GM12878 (cell line): ENCODE results near the gene OR12D1. TPM values are rescaled to one million over a fixed set of nuclear protein-coding genes. Genes with fewer than 3 reads are reported as not detected.

ENCODE experiments used
- ATAC-seq: fragments of 200-7000 bp; cut with Tn5 transposase; 3 replicates; pipeline ENCODE4 v1.9.1; 2020; ENCODE audit warnings: mild to moderate bottlenecking, moderate library complexity
- BruUV-seq: library from RNA; stranded (reverse); fragments of 400-500 nt; replicated peaks from 2 replicates; lab custom pipeline; 2021; lab: Mats Ljungman, UMichigan
- CTCF ChIA-PET: fragments of 300-600 bp; sonication (Branson Sonifier 250); formaldehyde crosslinking; extraction: SDS; loops from one replicate; lab custom pipeline; 2021; ENCODE audit warnings: inconsistent platforms; lab: Yijun Ruan, JAX
- POLR2A ChIA-PET: fragments of 350-600 bp; formaldehyde crosslinking; extraction: SDS; loops from one replicate; lab custom pipeline; 2021; ENCODE audit warnings: inconsistent platforms; lab: Charles Lee
- RAD21 ChIA-PET: fragments of 300-600 bp; sonication (Branson Sonifier 250); formaldehyde crosslinking; loops from one replicate; lab custom pipeline; 2023; ENCODE audit warnings: antibody characterized with exemption; ENCODE audit not compliant: unreplicated experiment; lab: Charles Lee
- SMC1A ChIA-PET: fragments of 300-600 bp; sonication (Branson Sonifier 250); formaldehyde crosslinking; loops from one replicate; lab custom pipeline; 2023; ENCODE audit not compliant: unreplicated experiment, uncharacterized antibody; lab: Charles Lee
- DNase-seq: peaks from one replicate; pipeline ENCODE4 v3.0.0-alpha.2; 2011; ENCODE audit warnings: low read depth, low spot score
- FAIRE-seq: peaks from 3 replicates; lab custom pipeline; 2011; peaks lifted over from hg19 to GRCh38; lab: Jason Lieb, UNC
- H2AFZ ChIP-seq: 2 replicates; pipeline ENCODE4 v1.6.0; 2011; ENCODE audit warnings: low read depth, low read length, control low read depth; ENCODE audit not compliant: control insufficient read depth
- H3K27ac ChIP-seq: 2 replicates; pipeline ENCODE4 v1.5.1; 2011; ENCODE audit warnings: control low read depth; ENCODE audit not compliant: control insufficient read depth, insufficient read depth
- H3K27me3 ChIP-seq, 2 experiments: replicated peaks in 1 of 2; 2 replicates each; pipeline versions ENCODE4 v1.6.0 to v1.6.1; 2011; ENCODE audit warnings: low read length in 1 of 2; ENCODE audit not compliant: control insufficient read depth in 2 of 2, insufficient read depth in 2 of 2
- H3K36me3 ChIP-seq, 2 experiments: 2 replicates each; pipeline ENCODE4 v1.5.1; 2011; ENCODE audit warnings: low read length in 1 of 2; ENCODE audit not compliant: control insufficient read depth in 2 of 2, insufficient read depth in 2 of 2
- H3K4me1 ChIP-seq: 2 replicates; pipeline ENCODE4 v1.6.1; 2011; ENCODE audit warnings: mild to moderate bottlenecking, low read length, moderate library complexity, mixed read lengths; ENCODE audit not compliant: control insufficient read depth, insufficient read depth
- H3K4me2 ChIP-seq: 2 replicates; pipeline ENCODE4 v1.6.0; 2011; ENCODE audit warnings: control low read depth; ENCODE audit not compliant: control insufficient read depth, insufficient read depth
- H3K4me3 ChIP-seq: fragments of 200-600 bp; sonication (generic); 2 replicates; pipeline ENCODE4 v1.5.1; 2016
- H3K79me2 ChIP-seq: 2 replicates; pipeline ENCODE4 v1.6.0; 2011; ENCODE audit warnings: low read length; ENCODE audit not compliant: control insufficient read depth, insufficient read depth
- H3K9ac ChIP-seq: 2 replicates; pipeline ENCODE4 v1.8.0; 2011; ENCODE audit warnings: low read length, control low read depth, mixed read lengths; ENCODE audit not compliant: control insufficient read depth, insufficient read depth
- H3K9me3 ChIP-seq: replicated peaks from 3 replicates; pipeline ENCODE4 v1.5.1; 2011; ENCODE audit warnings: mild to moderate bottlenecking, low read length; ENCODE audit not compliant: control insufficient read depth, insufficient read depth
- H4K20me1 ChIP-seq: 2 replicates; pipeline ENCODE4 v1.6.0; 2011; ENCODE audit not compliant: control insufficient read depth, insufficient read depth
- CBX3 ChIP-seq: fragments of 200-600 bp; sonication (generic); IDR thresholded peaks from 2 replicates; pipeline ENCODE4 v1.6.1; 2016; ENCODE audit warnings: low read depth, borderline replicate concordance
- CHD4 ChIP-seq: fragments of 200-600 bp; sonication (generic); IDR thresholded peaks from 2 replicates; pipeline ENCODE4 v1.6.1; 2016; ENCODE audit warnings: mild to moderate bottlenecking
- GATAD2B ChIP-seq: fragments of 450-650 bp; conservative IDR thresholded peaks from 2 replicates; pipeline ENCODE4 v1.6.1; 2017; ENCODE audit warnings: low read depth, mild to moderate bottlenecking, moderate library complexity
- NR2C2 ChIP-seq: IDR thresholded peaks from 2 replicates; pipeline ENCODE4 v1.6.1; 2011; ENCODE audit warnings: borderline replicate concordance, low read depth; ENCODE audit not compliant: control insufficient read depth, insufficient read length
- RAD21 ChIP-seq: IDR thresholded peaks from 2 replicates; pipeline ENCODE4 v1.6.1; 2011; ENCODE audit warnings: mild to moderate bottlenecking, low read depth, low read length, moderate library complexity; ENCODE audit not compliant: insufficient read depth
- RCOR1 ChIP-seq: conservative IDR thresholded peaks from 2 replicates; pipeline ENCODE4 v1.6.1; 2012; ENCODE audit warnings: low read depth, low read length, improper control_type of control experiment
- SIN3A ChIP-seq: IDR thresholded peaks from 2 replicates; pipeline ENCODE4 v1.6.1; 2012; ENCODE audit warnings: low read depth, low read length, improper control_type of control experiment
- SIX5 ChIP-seq: IDR thresholded peaks from 2 replicates; pipeline ENCODE4 v1.6.1; 2011; ENCODE audit warnings: mild to moderate bottlenecking, low read depth, low read length, moderate library complexity; ENCODE audit not compliant: severe bottlenecking
- SP1 ChIP-seq: IDR thresholded peaks from one replicate; pipeline ENCODE4 v1.6.1; 2011; ENCODE audit warnings: low read depth, low read length
- STAT1 ChIP-seq: fragments of 450-650 bp; conservative IDR thresholded peaks from 2 replicates; pipeline ENCODE4 v1.6.1; 2014; ENCODE audit warnings: antibody characterized with exemption, mild to moderate bottlenecking
- WGBS: methylation state at CpG from one replicate; pipeline ENCODE4 v1.1.6; 2016; ENCODE audit warnings: low lambda C conversion rate; ENCODE audit not compliant: insufficient replicate concordance, insufficient coverage; ENCODE audit errors: missing lambda C conversion rate; 5-methylcytosine and 5-hydroxymethylcytosine counted together
- in situ Hi-C: fragments of 300-500 bp; cut with MboI; formaldehyde crosslinking; loops from 9 replicates; pipeline ENCODE4 v1.14.3; 2018; ENCODE audit warnings: mixed read lengths
- intact Hi-C: fragments of 100-400 bp; cut with micrococcal nuclease; formaldehyde crosslinking; loops from one replicate; pipeline ENCODE4 v1.14.2; 2022; ENCODE audit not compliant: unreplicated experiment
- polyA plus RNA-seq, 11 experiments: library from polyadenylated mRNA; depleted of rRNA in 4 of 11; unstranded in 6 of 11; stranded (reverse) in 5 of 11; fragments of >200 nt; fragmentation: Nextera tagmentation in 4 of 11; fragmentation: Illumina TruSeq in 1 of 11; extraction: Ambion mirVana in 4 of 11; extraction: Trizol in 1 of 11; gene quantifications; 1 replicate in 1 of 11; 2 replicates in 10 of 11; pipeline versions ENCODE4 v1.2.1 to v1.2.3, GENCODE V29; 2011 to 2016; ENCODE audit warnings: inconsistent platforms in 2 of 11, missing spikeins in 2 of 11, low read depth in 1 of 11
- total RNA-seq, 4 experiments: library from RNA; depleted of rRNA in 3 of 4; stranded (reverse); fragments of >200 nt in 3 of 4; fragmentation: Illumina TruSeq in 1 of 4; extraction: Trizol in 1 of 4; gene quantifications; 2 replicates each; pipeline versions ENCODE4 v1.2.1 to v1.2.3, GENCODE V29; 2013 to 2021
- TF ChIP-seq, protein P1 (sequence below): fragments of 450-650 bp; IDR thresholded peaks from 2 replicates; pipeline ENCODE4 v1.6.1; 2017; ENCODE audit warnings: mild to moderate bottlenecking, moderate library complexity
- TF ChIP-seq, protein P2 (sequence below): IDR thresholded peaks from 2 replicates; pipeline ENCODE4 v1.6.1; 2012; ENCODE audit warnings: mild to moderate bottlenecking, low read depth, low read length
- TF ChIP-seq, protein P3 (sequence below): fragments of 450-650 bp; IDR thresholded peaks from 2 replicates; pipeline ENCODE4 v1.6.1; 2016; ENCODE audit warnings: mild to moderate bottlenecking

OR12D1 gene
- total and polyA plus RNA-seq, 10 of the 15 experiments (the other 5 are each of a cell fraction or from before 2014, with no cell fraction given) = not detected

DNA sequence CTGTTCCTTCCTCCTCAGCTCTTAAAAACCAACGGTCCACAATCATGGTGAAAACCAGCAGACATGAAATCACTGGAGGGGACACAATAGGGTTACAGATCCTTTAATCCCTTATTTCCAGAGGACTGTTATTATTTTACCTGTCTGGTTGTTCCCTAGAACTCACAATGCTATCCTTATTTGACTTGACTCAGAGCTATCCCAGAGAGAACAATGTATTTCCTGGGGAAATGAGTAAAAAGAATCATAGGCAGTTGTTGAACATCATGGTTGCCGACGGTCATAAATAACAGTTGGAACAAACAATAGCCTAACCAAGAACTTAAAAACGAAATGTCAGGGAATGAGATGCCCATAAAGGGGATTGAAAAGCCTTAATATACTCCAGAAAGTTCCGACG, 51.5 kb downstream of the OR12D1 start:
- RAD21 ChIA-PET = no interaction called here
- no peak overlapping the region for H2AFZ ChIP-seq
- no peaks in the 10 kb centered on the region for H3K9me3 ChIP-seq
- ATAC-seq = no peak
- FAIRE-seq = no peak
- SMC1A ChIA-PET = interaction anchor here (0.7 to 1.4 kb wide), 2 partner anchors 10 to 15 kb away, joined by 3 to 5 read pairs; no protein-coding TSS in a partner anchor
- no peaks in the 10 kb centered on the region for H3K4me1 ChIP-seq
- no peaks in the 10 kb centered on the region for H3K36me3 ChIP-seq
- intact Hi-C loops (no loop called here), in situ Hi-C loops (no loop called here)
- BruUV-seq = no TSS peak
- H3K9ac ChIP-seq = no peak overlapping the region
- DNase-seq = no peak
- CTCF ChIA-PET = no interaction called here
- no peak overlapping the region for H3K27ac ChIP-seq
- no peak overlapping the region for H3K4me2 ChIP-seq
- no peak for TF ChIP-seq SIN3A
- no peak for TF ChIP-seq NR2C2
- TF ChIP-seq, protein P1, sequence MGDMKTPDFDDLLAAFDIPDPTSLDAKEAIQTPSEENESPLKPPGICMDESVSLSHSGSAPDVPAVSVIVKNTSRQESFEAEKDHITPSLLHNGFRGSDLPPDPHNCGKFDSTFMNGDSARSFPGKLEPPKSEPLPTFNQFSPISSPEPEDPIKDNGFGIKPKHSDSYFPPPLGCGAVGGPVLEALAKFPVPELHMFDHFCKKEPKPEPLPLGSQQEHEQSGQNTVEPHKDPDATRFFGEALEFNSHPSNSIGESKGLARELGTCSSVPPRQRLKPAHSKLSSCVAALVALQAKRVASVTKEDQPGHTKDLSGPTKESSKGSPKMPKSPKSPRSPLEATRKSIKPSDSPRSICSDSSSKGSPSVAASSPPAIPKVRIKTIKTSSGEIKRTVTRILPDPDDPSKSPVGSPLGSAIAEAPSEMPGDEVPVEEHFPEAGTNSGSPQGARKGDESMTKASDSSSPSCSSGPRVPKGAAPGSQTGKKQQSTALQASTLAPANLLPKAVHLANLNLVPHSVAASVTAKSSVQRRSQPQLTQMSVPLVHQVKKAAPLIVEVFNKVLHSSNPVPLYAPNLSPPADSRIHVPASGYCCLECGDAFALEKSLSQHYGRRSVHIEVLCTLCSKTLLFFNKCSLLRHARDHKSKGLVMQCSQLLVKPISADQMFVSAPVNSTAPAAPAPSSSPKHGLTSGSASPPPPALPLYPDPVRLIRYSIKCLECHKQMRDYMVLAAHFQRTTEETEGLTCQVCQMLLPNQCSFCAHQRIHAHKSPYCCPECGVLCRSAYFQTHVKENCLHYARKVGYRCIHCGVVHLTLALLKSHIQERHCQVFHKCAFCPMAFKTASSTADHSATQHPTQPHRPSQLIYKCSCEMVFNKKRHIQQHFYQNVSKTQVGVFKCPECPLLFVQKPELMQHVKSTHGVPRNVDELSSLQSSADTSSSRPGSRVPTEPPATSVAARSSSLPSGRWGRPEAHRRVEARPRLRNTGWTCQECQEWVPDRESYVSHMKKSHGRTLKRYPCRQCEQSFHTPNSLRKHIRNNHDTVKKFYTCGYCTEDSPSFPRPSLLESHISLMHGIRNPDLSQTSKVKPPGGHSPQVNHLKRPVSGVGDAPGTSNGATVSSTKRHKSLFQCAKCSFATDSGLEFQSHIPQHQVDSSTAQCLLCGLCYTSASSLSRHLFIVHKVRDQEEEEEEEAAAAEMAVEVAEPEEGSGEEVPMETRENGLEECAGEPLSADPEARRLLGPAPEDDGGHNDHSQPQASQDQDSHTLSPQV = no peak
- no peak for TF ChIP-seq SP1
- no peak for TF ChIP-seq GATAD2B
- no peak for TF ChIP-seq SIX5
- TF ChIP-seq RCOR1 = no peak
- TF ChIP-seq RAD21 = no peak
- TF ChIP-seq, protein P2, sequence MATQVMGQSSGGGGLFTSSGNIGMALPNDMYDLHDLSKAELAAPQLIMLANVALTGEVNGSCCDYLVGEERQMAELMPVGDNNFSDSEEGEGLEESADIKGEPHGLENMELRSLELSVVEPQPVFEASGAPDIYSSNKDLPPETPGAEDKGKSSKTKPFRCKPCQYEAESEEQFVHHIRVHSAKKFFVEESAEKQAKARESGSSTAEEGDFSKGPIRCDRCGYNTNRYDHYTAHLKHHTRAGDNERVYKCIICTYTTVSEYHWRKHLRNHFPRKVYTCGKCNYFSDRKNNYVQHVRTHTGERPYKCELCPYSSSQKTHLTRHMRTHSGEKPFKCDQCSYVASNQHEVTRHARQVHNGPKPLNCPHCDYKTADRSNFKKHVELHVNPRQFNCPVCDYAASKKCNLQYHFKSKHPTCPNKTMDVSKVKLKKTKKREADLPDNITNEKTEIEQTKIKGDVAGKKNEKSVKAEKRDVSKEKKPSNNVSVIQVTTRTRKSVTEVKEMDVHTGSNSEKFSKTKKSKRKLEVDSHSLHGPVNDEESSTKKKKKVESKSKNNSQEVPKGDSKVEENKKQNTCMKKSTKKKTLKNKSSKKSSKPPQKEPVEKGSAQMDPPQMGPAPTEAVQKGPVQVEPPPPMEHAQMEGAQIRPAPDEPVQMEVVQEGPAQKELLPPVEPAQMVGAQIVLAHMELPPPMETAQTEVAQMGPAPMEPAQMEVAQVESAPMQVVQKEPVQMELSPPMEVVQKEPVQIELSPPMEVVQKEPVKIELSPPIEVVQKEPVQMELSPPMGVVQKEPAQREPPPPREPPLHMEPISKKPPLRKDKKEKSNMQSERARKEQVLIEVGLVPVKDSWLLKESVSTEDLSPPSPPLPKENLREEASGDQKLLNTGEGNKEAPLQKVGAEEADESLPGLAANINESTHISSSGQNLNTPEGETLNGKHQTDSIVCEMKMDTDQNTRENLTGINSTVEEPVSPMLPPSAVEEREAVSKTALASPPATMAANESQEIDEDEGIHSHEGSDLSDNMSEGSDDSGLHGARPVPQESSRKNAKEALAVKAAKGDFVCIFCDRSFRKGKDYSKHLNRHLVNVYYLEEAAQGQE = no peak
- TF ChIP-seq CHD4 = no peak
- no peak for TF ChIP-seq CBX3
- TF ChIP-seq STAT1 = no peak
- TF ChIP-seq, protein P3, sequence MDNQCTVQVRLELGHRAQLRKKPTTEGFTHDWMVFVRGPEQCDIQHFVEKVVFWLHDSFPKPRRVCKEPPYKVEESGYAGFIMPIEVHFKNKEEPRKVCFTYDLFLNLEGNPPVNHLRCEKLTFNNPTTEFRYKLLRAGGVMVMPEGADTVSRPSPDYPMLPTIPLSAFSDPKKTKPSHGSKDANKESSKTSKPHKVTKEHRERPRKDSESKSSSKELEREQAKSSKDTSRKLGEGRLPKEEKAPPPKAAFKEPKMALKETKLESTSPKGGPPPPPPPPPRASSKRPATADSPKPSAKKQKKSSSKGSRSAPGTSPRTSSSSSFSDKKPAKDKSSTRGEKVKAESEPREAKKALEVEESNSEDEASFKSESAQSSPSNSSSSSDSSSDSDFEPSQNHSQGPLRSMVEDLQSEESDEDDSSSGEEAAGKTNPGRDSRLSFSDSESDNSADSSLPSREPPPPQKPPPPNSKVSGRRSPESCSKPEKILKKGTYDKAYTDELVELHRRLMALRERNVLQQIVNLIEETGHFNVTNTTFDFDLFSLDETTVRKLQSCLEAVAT = no peak
- TF ChIP-seq, all 136 proteins: peak for 0
- WGBS = 36% methylated on average over 6 of the region's 6 CpGs
- POLR2A ChIA-PET = no interaction called here
- H3K4me3 ChIP-seq = no peak overlapping the region
- H3K27me3 ChIP-seq = no peaks in the 10 kb centered on the region
- H3K79me2 ChIP-seq = no peaks in the 10 kb centered on the region
- no peaks in the 10 kb centered on the region for H4K20me1 ChIP-seq
